ENCODE data around the gene F2RL2.

The F2RL2 gene

GRCh38 chr5:76663573-76663972 is 40.4 kb upstream of the F2RL2 start:
- ChIA-PET POLR2A (no interaction called here), CTCF (no interaction called here)
- no peak for DNase-seq (ENCODE audit: extremely low spot score)
- TF ChIP-seq FOXK2 (IDR thresholded peaks at IDR 0.05): no peak
- TF ChIP-seq PKNOX1 (IDR thresholded peaks at IDR 0.05): no peak
- TF ChIP-seq BHLHE40 (IDR thresholded peaks at IDR 0.05; ENCODE audit: borderline replicate concordance): no peak
- TF ChIP-seq ARNT (IDR thresholded peaks at IDR 0.05): no peak
- TF ChIP-seq LEF1 (IDR thresholded peaks at IDR 0.05; ENCODE audit: borderline replicate concordance): no peak
- no peak for TF ChIP-seq FOXM1 (IDR thresholded peaks at IDR 0.05; ENCODE audit: borderline replicate concordance)
- no peak for TF ChIP-seq CTBP1 (IDR thresholded peaks at IDR 0.05; ENCODE audit: borderline replicate concordance)
- TF ChIP-seq HDGF (IDR thresholded peaks at IDR 0.05; ENCODE audit: borderline replicate concordance): no peak
- TF ChIP-seq TARDBP (IDR thresholded peaks at IDR 0.05): no peak
- TF ChIP-seq SUZ12 (IDR thresholded peaks at IDR 0.05): no peak
- TF ChIP-seq ELF4 (IDR thresholded peaks at IDR 0.05): no peak
- TF ChIP-seq ZNF384 (IDR thresholded peaks at IDR 0.05): no peak
- TF ChIP-seq NFRKB (IDR thresholded peaks at IDR 0.05): no peak
- no peak for TF ChIP-seq SP1 (IDR thresholded peaks at IDR 0.05)

GRCh38 chr5:76662521-76662920 is 39.3 kb upstream of the F2RL2 start:
- ChIA-PET POLR2A (no interaction called here), CTCF (interaction anchor here (0.6 kb wide), 1 partner anchor 13 kb away, joined by 3 read pairs; no protein-coding TSS in a partner anchor)
- DNase-seq (ENCODE audit: extremely low spot score): no peak
- no peak for TF ChIP-seq HDGF (IDR thresholded peaks at IDR 0.05; ENCODE audit: borderline replicate concordance)
- no peak for TF ChIP-seq NFRKB (IDR thresholded peaks at IDR 0.05)
- TF ChIP-seq ZNF384 (IDR thresholded peaks at IDR 0.05): no peak
- no peak for TF ChIP-seq FOXK2 (IDR thresholded peaks at IDR 0.05)
- TF ChIP-seq ARNT (IDR thresholded peaks at IDR 0.05): no peak
- TF ChIP-seq BHLHE40 (IDR thresholded peaks at IDR 0.05; ENCODE audit: borderline replicate concordance): no peak
- no peak for TF ChIP-seq FOXA1 (IDR thresholded peaks at IDR 0.05)
- no peak for TF ChIP-seq PKNOX1 (IDR thresholded peaks at IDR 0.05)
- no peak for TF ChIP-seq TARDBP (IDR thresholded peaks at IDR 0.05)
- no peak for TF ChIP-seq SP1 (IDR thresholded peaks at IDR 0.05)
- no peak for TF ChIP-seq FOXM1 (IDR thresholded peaks at IDR 0.05; ENCODE audit: borderline replicate concordance)
- TF ChIP-seq SUZ12 (IDR thresholded peaks at IDR 0.05): no peak
- TF ChIP-seq L3MBTL2 (conservative IDR thresholded peaks at IDR 0.05): no peak
- no peak for TF ChIP-seq LEF1 (IDR thresholded peaks at IDR 0.05; ENCODE audit: borderline replicate concordance)
- TF ChIP-seq ELF4 (IDR thresholded peaks at IDR 0.05): no peak
- no peak for TF ChIP-seq CTBP1 (IDR thresholded peaks at IDR 0.05; ENCODE audit: borderline replicate concordance)

DNA sequence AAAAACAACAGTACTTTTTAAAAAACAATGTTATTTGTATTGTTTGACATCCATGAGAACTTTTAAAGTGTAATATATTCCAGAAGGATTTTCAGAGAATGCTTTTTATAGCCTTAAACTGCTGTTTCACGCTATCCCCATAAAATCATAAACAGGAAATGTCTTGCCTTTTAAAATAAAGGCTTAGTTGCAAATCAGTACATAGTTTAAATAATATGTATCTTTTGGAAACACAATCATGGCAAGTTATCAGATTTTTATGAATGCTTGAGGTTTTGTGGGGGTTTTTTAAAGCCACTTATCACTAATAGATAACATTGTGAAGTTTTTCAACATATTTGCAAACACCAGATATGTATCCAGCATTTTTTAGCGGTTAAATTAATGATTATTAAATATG is 37.2 kb upstream of the F2RL2 start:
- POLR2A ChIA-PET: no interaction called here
- CTCF ChIA-PET: no interaction called here
- TF ChIP-seq ZNF384 (IDR thresholded peaks at IDR 0.05) (no peak), LEF1 (IDR thresholded peaks at IDR 0.05; ENCODE audit: borderline replicate concordance) (no peak), L3MBTL2 (conservative IDR thresholded peaks at IDR 0.05) (no peak), BHLHE40 (IDR thresholded peaks at IDR 0.05; ENCODE audit: borderline replicate concordance) (no peak), FOXA1 (IDR thresholded peaks at IDR 0.05) (no peak), TARDBP (IDR thresholded peaks at IDR 0.05) (no peak), NFRKB (IDR thresholded peaks at IDR 0.05) (no peak), CTBP1 (IDR thresholded peaks at IDR 0.05; ENCODE audit: borderline replicate concordance) (no peak), FOXK2 (IDR thresholded peaks at IDR 0.05) (no peak), PKNOX1 (IDR thresholded peaks at IDR 0.05) (no peak), SP1 (IDR thresholded peaks at IDR 0.05) (no peak)
- no peak for DNase-seq (ENCODE audit: extremely low spot score)

GRCh38 chr5:76657683-76658311 is 34.6 kb upstream of the F2RL2 start:
- POLR2A ChIA-PET: interaction anchor here (1.1 kb wide), 1 partner anchor 49 kb away, joined by 3 read pairs; no protein-coding TSS in a partner anchor
- CTCF ChIA-PET: no interaction called here
- DNase-seq (ENCODE audit: extremely low spot score): no peak
- no peak for TF ChIP-seq ELF4 (IDR thresholded peaks at IDR 0.05)
- TF ChIP-seq ARNT (IDR thresholded peaks at IDR 0.05): no peak
- no peak for TF ChIP-seq L3MBTL2 (conservative IDR thresholded peaks at IDR 0.05)
- TF ChIP-seq BHLHE40 (IDR thresholded peaks at IDR 0.05; ENCODE audit: borderline replicate concordance): no peak
- TF ChIP-seq SP1 (IDR thresholded peaks at IDR 0.05): no peak
- TF ChIP-seq NFRKB (IDR thresholded peaks at IDR 0.05): no peak
- TF ChIP-seq TARDBP (IDR thresholded peaks at IDR 0.05): no peak
- no peak for TF ChIP-seq ZNF384 (IDR thresholded peaks at IDR 0.05)
- TF ChIP-seq FOXA1 (IDR thresholded peaks at IDR 0.05): no peak
- TF ChIP-seq LEF1 (IDR thresholded peaks at IDR 0.05; ENCODE audit: borderline replicate concordance): no peak
- TF ChIP-seq PKNOX1 (IDR thresholded peaks at IDR 0.05): no peak
- no peak for TF ChIP-seq FOXK2 (IDR thresholded peaks at IDR 0.05)
- TF ChIP-seq CTBP1 (IDR thresholded peaks at IDR 0.05; ENCODE audit: borderline replicate concordance): no peak

DNA sequence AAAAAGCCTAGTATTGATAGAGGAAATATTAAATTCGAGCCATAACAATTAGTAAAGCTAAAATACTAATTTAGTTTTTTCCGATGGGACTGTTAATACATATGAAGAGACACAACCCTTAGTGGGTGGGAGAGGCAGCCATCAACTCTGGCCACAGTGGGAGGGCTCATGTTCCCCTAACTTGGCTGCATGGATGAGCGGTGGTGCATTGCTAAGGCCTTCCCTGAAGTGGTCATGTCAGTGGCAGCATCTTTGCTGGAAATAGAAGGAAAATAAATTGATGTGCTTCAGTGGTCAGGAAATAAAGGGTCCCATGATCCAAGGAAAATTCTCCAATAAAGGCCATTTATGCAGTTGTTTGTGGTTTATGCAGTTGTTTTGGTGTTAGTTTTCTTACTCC is 33.9 kb upstream of the F2RL2 start:
- CTCF ChIA-PET: no interaction called here
- no peak for TF ChIP-seq CTBP1 (IDR thresholded peaks at IDR 0.05; ENCODE audit: borderline replicate concordance)
- TF ChIP-seq FOXM1 (IDR thresholded peaks at IDR 0.05; ENCODE audit: borderline replicate concordance): no peak
- no peak for TF ChIP-seq NFRKB (IDR thresholded peaks at IDR 0.05)
- no peak for TF ChIP-seq SUZ12 (IDR thresholded peaks at IDR 0.05)
- no peak for TF ChIP-seq HDGF (IDR thresholded peaks at IDR 0.05; ENCODE audit: borderline replicate concordance)
- no peak for TF ChIP-seq ARNT (IDR thresholded peaks at IDR 0.05)
- TF ChIP-seq ZNF384 (IDR thresholded peaks at IDR 0.05): no peak
- no peak for TF ChIP-seq FOXA1 (IDR thresholded peaks at IDR 0.05)
- no peak for TF ChIP-seq TARDBP (IDR thresholded peaks at IDR 0.05)
- no peak for TF ChIP-seq SP1 (IDR thresholded peaks at IDR 0.05)
- no peak for TF ChIP-seq PKNOX1 (IDR thresholded peaks at IDR 0.05)
- TF ChIP-seq BHLHE40 (IDR thresholded peaks at IDR 0.05; ENCODE audit: borderline replicate concordance): no peak
- TF ChIP-seq L3MBTL2 (conservative IDR thresholded peaks at IDR 0.05): no peak
- no peak for TF ChIP-seq ELF4 (IDR thresholded peaks at IDR 0.05)
- no peak for TF ChIP-seq FOXK2 (IDR thresholded peaks at IDR 0.05)
- TF ChIP-seq LEF1 (IDR thresholded peaks at IDR 0.05; ENCODE audit: borderline replicate concordance): no peak
- no peak for DNase-seq (ENCODE audit: extremely low spot score)
- POLR2A ChIA-PET: no interaction called here
